Heart left ventricle (tissue), 16 donors: ENCODE data around the gene ETV6. TPM values are rescaled to one million over a fixed set of nuclear protein-coding genes. Genes with fewer than 3 reads are reported as not detected.
A peak's percentile ranks its signal among the peaks of the same experiment; 100 is the strongest.

ENCODE experiments used
- ATAC-seq, 4 donors: fragments of 200-7000 bp; cut with Tn5 transposase; one replicate each; pipeline ENCODE4 v1.9.1; 2020 to 2022; ENCODE audit warnings: moderate library complexity in 4 of 4, mild to moderate bottlenecking in 3 of 4, moderate number of reproducible peaks in 1 of 4
- DNase-seq, 5 donors: peaks; one replicate each; pipeline ENCODE4 v3.0.0-alpha.2; 2020
- H3K27ac ChIP-seq, 12 donors: fragments of 200-600 bp; sonication (generic) in 4 of 12; one replicate each; pipeline versions ENCODE4 v1.5.0 to v1.8.0; 2016 to 2022; ENCODE audit warnings: mild to moderate bottlenecking in 2 of 12
- H3K27me3 ChIP-seq, 9 donors: fragments of 200-600 bp; sonication (generic) in 2 of 9; one replicate each; pipeline versions ENCODE4 v1.5.1 to v1.8.0; 2016 to 2022; ENCODE audit warnings: mild to moderate bottlenecking in 3 of 9
- H3K36me3 ChIP-seq, 9 donors: fragments of 200-600 bp; sonication (generic) in 2 of 9; one replicate each; pipeline versions ENCODE4 v1.5.0 to v1.8.0; 2018 to 2022; ENCODE audit warnings: mild to moderate bottlenecking in 2 of 9
- H3K4me1 ChIP-seq, 12 donors: fragments of 200-600 bp; sonication (generic) in 4 of 12; one replicate each; pipeline versions ENCODE4 v1.5.0 to v1.8.0; 2016 to 2022; ENCODE audit warnings: mild to moderate bottlenecking in 3 of 12
- H3K4me3 ChIP-seq, 12 donors: fragments of 200-600 bp; sonication (generic) in 4 of 12; one replicate each; pipeline versions ENCODE4 v1.5.0 to v1.8.0; 2017 to 2022; ENCODE audit warnings: mild to moderate bottlenecking in 9 of 12, moderate library complexity in 4 of 12
- H3K9me3 ChIP-seq, 12 donors: fragments of 200-600 bp; sonication (generic) in 4 of 12; one replicate each; pipeline versions ENCODE4 v1.5.0 to v1.8.0; 2016 to 2022; ENCODE audit warnings: mild to moderate bottlenecking in 1 of 12
- POLR2A ChIP-seq, 2 donors: fragments of 450-650 bp; IDR thresholded peaks; one replicate each; pipeline ENCODE4 v1.6.1; 2017; ENCODE audit warnings: antibody characterized with exemption in 2 of 2, mild to moderate bottlenecking in 2 of 2, moderate library complexity in 2 of 2
- WGBS, 4 donors: extraction: QIAGEN DNeasy Blood & Tissue Kit in 2 of 4; methylation state at CpG; one replicate each; pipeline versions ENCODE4 v1.1.5 to v1.1.7; 2013 to 2018; 5-methylcytosine and 5-hydroxymethylcytosine counted together
- intact Hi-C, 10 donors: fragments of 100-400 bp; cut with DNase I; formaldehyde crosslinking; loops; one replicate each; pipeline versions ENCODE4 v1.11.1 to v1.14.2; 2022
- polyA plus RNA-seq, 2 donors: library from polyadenylated mRNA; stranded (reverse); fragments of 200-250 nt; gene quantifications; one replicate each; pipeline ENCODE4 v1.2.3, GENCODE V29; 2013
- total RNA-seq, 9 donors: library from RNA; depleted of rRNA in 2 of 9; stranded (reverse); fragments of >200 nt in 2 of 9; fragmentation: NEBNext Ultra II Directional in 3 of 9; extraction: Animal tissue kit (Norgen Biotek cat#: 25700) in 3 of 9; gene quantifications; one replicate each; pipeline versions ENCODE4 v1.1.0 to v1.2.4, GENCODE V29; 2016 to 2023
- TF ChIP-seq, protein P1 (sequence below), 12 donors: fragments of 200-600 bp; sonication (generic) in 4 of 12; IDR thresholded peaks; one replicate each; pipeline versions ENCODE4 v1.5.0 to v1.8.0; 2018 to 2022; ENCODE audit warnings: antibody characterized with exemption in 12 of 12, mild to moderate bottlenecking in 5 of 12
- donor health status: ischemic (EF 13 %, LVEDD 7.1; RV severe dilation, severe dysfunction).
- donor health status: healthy with polysubstance abuse.
- donor health status: DM: no; HTN: yes; CAD: no.
- donor health status: DM: no; HTN: no; CAD: no.
- donor health status: ischemic (EF 25% LVEDD 6.9; RV normal size, moderate dysfunction).
- donor health status: ischemic (EF 25% LVEDD 5.7; RV mildly dilated, moderate dysfunction).
- donor health status: healthy.
- donor health status: DM: yes; HTN: yes; CAD: no.
- donor health status: ischemic (EF 35%, LVEDD 5.7; RV mildly dilated, moderate dysfunction).
- donor health status: nonischemic (EF 11% LVEDD 7.7; RV severe dilation, severe dysfunction).
- donor health status: DM: yes; HTN: yes; CAD: no.
- donor health status: PGD.
- donor health status: ischemic (EF 29% LVEDD 5.4; RV normal size, mild dysfunction).
- donor health status: nonischemic (EF 23%, LVEDD 6.1; RV moderate dilation, normal function).

Gene ETV6
- total and polyA plus RNA-seq, 11 donors, result 3.9 to 37.3 (median 12.4) TPM

DNA sequence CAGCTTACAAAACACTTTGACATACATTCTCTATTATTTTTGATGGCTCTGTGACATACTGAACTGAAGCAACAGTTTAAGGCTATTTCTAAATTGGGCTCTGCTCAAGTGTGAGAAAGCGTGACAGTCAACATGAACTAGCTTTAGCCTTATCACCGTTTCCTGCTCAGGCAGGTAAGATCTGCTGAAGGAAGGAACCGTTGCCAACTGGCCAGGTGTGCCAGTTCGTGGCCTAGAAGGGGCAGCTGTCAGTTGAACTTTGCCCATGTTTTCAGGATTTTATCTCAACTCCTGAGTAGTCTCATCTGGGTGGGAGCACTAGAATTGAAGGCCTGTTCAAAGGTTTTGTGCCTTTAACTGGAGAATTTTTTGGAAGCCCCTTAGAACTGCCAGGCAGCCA lies 79.5 kb downstream of the ETV6 start:
- TF ChIP-seq, protein P1, sequence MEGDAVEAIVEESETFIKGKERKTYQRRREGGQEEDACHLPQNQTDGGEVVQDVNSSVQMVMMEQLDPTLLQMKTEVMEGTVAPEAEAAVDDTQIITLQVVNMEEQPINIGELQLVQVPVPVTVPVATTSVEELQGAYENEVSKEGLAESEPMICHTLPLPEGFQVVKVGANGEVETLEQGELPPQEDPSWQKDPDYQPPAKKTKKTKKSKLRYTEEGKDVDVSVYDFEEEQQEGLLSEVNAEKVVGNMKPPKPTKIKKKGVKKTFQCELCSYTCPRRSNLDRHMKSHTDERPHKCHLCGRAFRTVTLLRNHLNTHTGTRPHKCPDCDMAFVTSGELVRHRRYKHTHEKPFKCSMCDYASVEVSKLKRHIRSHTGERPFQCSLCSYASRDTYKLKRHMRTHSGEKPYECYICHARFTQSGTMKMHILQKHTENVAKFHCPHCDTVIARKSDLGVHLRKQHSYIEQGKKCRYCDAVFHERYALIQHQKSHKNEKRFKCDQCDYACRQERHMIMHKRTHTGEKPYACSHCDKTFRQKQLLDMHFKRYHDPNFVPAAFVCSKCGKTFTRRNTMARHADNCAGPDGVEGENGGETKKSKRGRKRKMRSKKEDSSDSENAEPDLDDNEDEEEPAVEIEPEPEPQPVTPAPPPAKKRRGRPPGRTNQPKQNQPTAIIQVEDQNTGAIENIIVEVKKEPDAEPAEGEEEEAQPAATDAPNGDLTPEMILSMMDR (IDR thresholded peaks at IDR 0.05), result no peak
- TF ChIP-seq POLR2A (IDR thresholded peaks at IDR 0.05), result no peak
- Histone ChIP-seq H3K27me3 (no peaks in the 10 kb centered on the region), H3K36me3 (no peaks in the 10 kb centered on the region), H3K4me3 (no peak overlapping the region), H3K9me3 (no peaks in the 10 kb centered on the region), H3K27ac (peak overlapping the region in 1 of 12 donors; percentile 25), H3K4me1 (peaks cover 0 to 86% (median 23%) of the 10 kb centered on the region in 12 donors)
- ATAC-seq, result peak in 1 of 4 donors; percentile 9
- 34 to 52% (median 48%) methylated on average over 4 of the region's 4 CpGs for WGBS, 4 donors
- intact Hi-C loops, result loop anchor here in 1 of 10 donors (10.0 kb wide), 1 partner anchor 296 kb away; no protein-coding TSS in a partner anchor
- no peak for DNase-seq

DNA sequence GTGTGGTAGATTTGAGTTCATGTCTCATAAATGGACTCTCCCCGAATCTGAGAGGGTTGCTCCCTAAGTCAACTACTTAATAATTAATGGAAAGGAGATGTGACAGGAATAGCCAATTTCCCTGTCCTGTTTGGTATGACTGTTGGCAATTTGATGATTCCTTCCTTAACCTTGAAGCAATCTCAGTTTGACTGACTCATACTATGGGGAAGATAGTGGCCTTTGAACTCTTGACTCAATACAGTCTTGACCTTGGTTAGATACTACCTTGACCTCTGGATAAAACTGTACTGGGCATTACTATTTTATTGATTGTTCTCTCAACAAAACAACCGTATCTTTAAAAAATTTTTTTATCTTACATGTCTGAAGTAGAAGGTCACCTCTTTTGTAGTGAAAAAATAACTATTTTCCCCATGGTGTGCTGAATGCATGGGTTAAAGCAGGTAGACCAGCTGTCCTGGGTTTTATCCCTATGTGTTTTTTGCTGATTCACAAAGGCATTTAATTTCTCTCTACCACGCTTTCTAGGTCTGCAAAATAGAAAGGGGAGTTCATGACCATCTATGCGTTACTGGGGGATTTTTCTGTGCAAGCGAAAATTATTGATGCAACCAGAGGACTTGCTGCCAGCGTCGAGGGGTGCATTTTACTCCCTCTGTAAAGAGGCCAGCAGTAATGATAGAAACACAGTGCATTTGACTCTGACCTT lies 80.1 kb downstream of the ETV6 start:
- ATAC-seq, result no peak
- Histone ChIP-seq H3K36me3 (no peaks in the 10 kb centered on the region), H3K4me3 (no peak overlapping the region), H3K9me3 (no peaks in the 10 kb centered on the region), H3K4me1 (peaks cover 0 to 82% (median 18%) of the 10 kb centered on the region in 12 donors), H3K27me3 (no peaks in the 10 kb centered on the region), H3K27ac (peak overlapping the region in 1 of 12 donors; percentile 25)
- DNase-seq, result no peak
- WGBS, 4 donors, result 94 to 97% (median 96%) methylated on average over 7 of the region's 7 CpGs
- intact Hi-C loops, result loop anchor here in 1 of 10 donors (10.0 kb wide), 1 partner anchor 295 kb away; no protein-coding TSS in a partner anchor
- TF ChIP-seq, protein P1 (IDR thresholded peaks at IDR 0.05), result no peak
- TF ChIP-seq POLR2A (IDR thresholded peaks at IDR 0.05), result no peak

DNA sequence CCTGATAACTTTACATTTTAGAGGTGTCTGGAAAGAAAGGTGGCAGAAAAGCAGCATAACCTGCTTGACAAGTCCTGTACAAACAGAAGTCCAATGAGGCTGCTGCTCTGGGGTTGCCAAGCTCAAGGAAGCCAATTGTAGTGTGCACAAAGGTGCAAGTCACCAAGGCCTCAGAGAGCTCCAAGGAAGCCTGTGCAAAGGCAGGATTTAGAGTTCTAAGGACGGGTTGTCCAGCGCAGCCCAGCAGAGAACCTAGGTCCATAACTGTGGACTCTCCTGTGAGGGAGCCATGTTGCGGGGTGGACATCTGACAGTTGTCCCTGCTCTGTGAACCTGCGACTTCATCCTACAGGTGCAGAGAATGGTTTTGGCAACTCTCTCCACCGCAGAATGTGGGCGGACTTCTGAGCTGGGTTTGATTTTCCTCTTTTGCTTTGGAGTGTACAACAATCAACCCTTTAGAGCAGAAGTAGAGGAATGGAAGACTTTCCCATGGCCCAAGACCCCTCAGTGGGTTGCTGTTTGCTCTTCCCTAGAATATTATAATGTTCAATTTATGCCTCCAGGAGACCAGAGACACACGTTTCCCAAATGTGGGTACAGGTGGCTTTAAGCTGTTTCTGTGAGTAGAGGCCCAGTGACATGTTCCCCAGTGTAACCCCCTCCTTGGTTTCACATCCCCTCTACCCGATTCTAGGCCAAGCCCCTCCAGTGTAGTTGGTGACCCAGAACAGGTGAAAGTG lies 81.0 kb downstream of the ETV6 start:
- no peak for DNase-seq
- TF ChIP-seq POLR2A (IDR thresholded peaks at IDR 0.05), result no peak
- TF ChIP-seq, protein P1 (IDR thresholded peaks at IDR 0.05), result no peak
- H3K27me3 ChIP-seq, result no peaks in the 10 kb centered on the region
- no peaks in the 10 kb centered on the region for H3K36me3 ChIP-seq
- H3K27ac ChIP-seq, result peak overlapping the region in 1 of 12 donors; percentile 25
- intact Hi-C loops, result no loop called here
- ATAC-seq, result no peak
- no peaks in the 10 kb centered on the region for H3K9me3 ChIP-seq
- peaks cover 0 to 73% (median 9%) of the 10 kb centered on the region in 12 donors for H3K4me1 ChIP-seq
- no peak overlapping the region for H3K4me3 ChIP-seq
- 93 to 98% (median 94%) methylated on average over 8 of the region's 8 CpGs for whole genome bisulfite sequencing, 4 donors

DNA sequence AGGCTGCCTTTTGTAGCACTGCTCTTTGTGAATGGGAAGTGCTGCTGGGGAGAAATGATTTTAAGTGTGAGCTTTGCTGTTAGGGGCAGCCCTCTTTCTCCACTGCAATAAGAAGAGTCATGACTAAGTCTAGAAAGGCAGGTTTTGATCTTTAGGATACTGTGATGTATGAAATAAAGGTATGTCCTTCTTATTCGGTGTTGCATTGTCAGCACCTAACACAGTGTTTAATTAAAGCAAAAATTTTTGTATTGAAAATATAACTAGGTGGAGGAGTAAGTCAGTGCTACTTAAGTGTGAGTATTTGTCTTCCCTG lies 81.5 kb downstream of the ETV6 start:
- H3K4me3 ChIP-seq, result no peak overlapping the region
- H3K27ac ChIP-seq, result peak overlapping the region in 1 of 12 donors; percentile 25
- H3K9me3 ChIP-seq, result no peaks in the 10 kb centered on the region
- H3K36me3 ChIP-seq, result no peaks in the 10 kb centered on the region
- no peak for DNase-seq
- WGBS, 4 donors, result 82 to 96% (median 94%) methylated on average over 1 of the region's 1 CpG
- intact Hi-C loops, result no loop called here
- H3K4me1 ChIP-seq, result peaks cover 0 to 68% (median 7%) of the 10 kb centered on the region in 12 donors
- no peak for TF ChIP-seq POLR2A (IDR thresholded peaks at IDR 0.05)
- TF ChIP-seq, protein P1 (IDR thresholded peaks at IDR 0.05), result no peak
- no peaks in the 10 kb centered on the region for H3K27me3 ChIP-seq
- no peak for ATAC-seq
